RKO (cell line): Measurements from ENCODE around the gene RAB1A.
A peak's percentile ranks its signal among the peaks of the same experiment; 100 is the strongest.

Source experiments
- DNase-seq: peaks from one replicate; pipeline ENCODE4 v3.0.0-alpha.2; 2016; ENCODE audit warnings: low spot score

RAB1A gene

GRCh38 chr2:65092791-65093190 lies 37.1 kb downstream of the RAB1A start:
- DNase-seq: no peak

- DNase-seq: no peak
Observed at GRCh38 chr2:65085148-65085547, 44.8 kb downstream of the RAB1A start.

GRCh38 chr2:65081232-65081685 lies 48.6 kb downstream of the RAB1A start:
- no peak for DNase-seq

- no peak for DNase-seq
Observed at GRCh38 chr2:65079017-65079416, 50.9 kb downstream of the RAB1A start.

GRCh38 chr2:65077898-65078297 lies 52.0 kb downstream of the RAB1A start:
- DNase-seq: no peak

GRCh38 chr2:65076345-65076710 lies 53.6 kb downstream of the RAB1A start:
- DNase-seq: no peak

GRCh38 chr2:65075605-65076344 lies 54.1 kb downstream of the RAB1A start:
- no peak for DNase-seq

GRCh38 chr2:65075176-65075575 lies 54.7 kb downstream of the RAB1A start:
- no peak for DNase-seq

- no peak for DNase-seq
Observed at GRCh38 chr2:65073879-65074565, 55.9 kb downstream of the RAB1A start.

GRCh38 chr2:65072181-65072970 lies 57.5 kb downstream of the RAB1A start:
- DNase-seq: no peak

- DNase-seq: no peak
Observed at GRCh38 chr2:65071499-65072180, 58.3 kb downstream of the RAB1A start.

- no peak for DNase-seq
Observed at GRCh38 chr2:65070856-65071255, 59.0 kb downstream of the RAB1A start.

- peak; percentile 72 for DNase-seq
Observed at GRCh38 chr2:65070172-65070830, 59.6 kb downstream of the RAB1A start.

- DNase-seq: no peak
Observed at GRCh38 chr2:65069439-65069824, 60.5 kb downstream of the RAB1A start.

GRCh38 chr2:65067806-65068553 lies 61.9 kb downstream of the RAB1A start:
- no peak for DNase-seq

- DNase-seq: peak; percentile 62
Observed at GRCh38 chr2:65064728-65065552, 65.0 kb downstream of the RAB1A start.

- DNase-seq: no peak
Observed at GRCh38 chr2:65062843-65063825, 66.8 kb downstream of the RAB1A start.

GRCh38 chr2:65061910-65062339 lies 68.0 kb downstream of the RAB1A start:
- DNase-seq: no peak
